ENCODE measurements around the gene NAA10. TPM values are rescaled to one million over a fixed set of nuclear protein-coding genes. Genes with fewer than 3 reads are reported as not detected.

NAA10 gene
- polyA plus RNA-seq, 1 donor, result 75.3 TPM

- DNase-seq (ENCODE audit: low read depth), result no peak
These were observed 32.2 kb upstream of the NAA10 start for GRCh38 chrX:153966841-153967535.

GRCh38 chrX:153966283-153966688, 31.4 kb upstream of the NAA10 start:
- DNase-seq (ENCODE audit: low read depth), result no peak

- no peak for DNase-seq (ENCODE audit: low read depth)
These were observed 30.6 kb upstream of the NAA10 start for GRCh38 chrX:153965406-153965805.

GRCh38 chrX:153964105-153964504, 29.3 kb upstream of the NAA10 start:
- no peak for DNase-seq (ENCODE audit: low read depth)

- no peak for DNase-seq (ENCODE audit: low read depth)
These were observed 28.7 kb upstream of the NAA10 start for GRCh38 chrX:153963546-153963945.

- no peak for DNase-seq (ENCODE audit: low read depth)
These were observed 26.5 kb upstream of the NAA10 start for GRCh38 chrX:153961292-153961691.

GRCh38 chrX:153960786-153961185, 25.9 kb upstream of the NAA10 start:
- no peak for DNase-seq (ENCODE audit: low read depth)

- DNase-seq (ENCODE audit: low read depth), result no peak
These were observed 25.2 kb upstream of the NAA10 start for GRCh38 chrX:153960077-153960476.

GRCh38 chrX:153959649-153960048, 24.8 kb upstream of the NAA10 start:
- no peak for DNase-seq (ENCODE audit: low read depth)

GRCh38 chrX:153958605-153959004, 23.8 kb upstream of the NAA10 start:
- no peak for DNase-seq (ENCODE audit: low read depth)

GRCh38 chrX:153957224-153957623, 22.4 kb upstream of the NAA10 start:
- DNase-seq (ENCODE audit: low read depth), result no peak

- DNase-seq (ENCODE audit: low read depth), result no peak
These were observed 21.4 kb upstream of the NAA10 start for GRCh38 chrX:153956044-153956907.

GRCh38 chrX:153955228-153955732, 20.4 kb upstream of the NAA10 start:
- DNase-seq (ENCODE audit: low read depth), result no peak

- no peak for DNase-seq (ENCODE audit: low read depth)
These were observed 19.9 kb upstream of the NAA10 start for GRCh38 chrX:153954558-153955227.

- no peak for DNase-seq (ENCODE audit: low read depth)
These were observed 19.2 kb upstream of the NAA10 start for GRCh38 chrX:153953892-153954557.

- no peak for DNase-seq (ENCODE audit: low read depth)
These were observed 18.5 kb upstream of the NAA10 start for GRCh38 chrX:153953342-153953830.

GRCh38 chrX:153952373-153953026, 17.7 kb upstream of the NAA10 start:
- DNase-seq (ENCODE audit: low read depth), result no peak

GRCh38 chrX:153951683-153952372, 17.0 kb upstream of the NAA10 start:
- no peak for DNase-seq (ENCODE audit: low read depth)

- DNase-seq (ENCODE audit: low read depth), result no peak
These were observed 15.3 kb upstream of the NAA10 start for GRCh38 chrX:153950127-153950526.
